BE2C (cell line): ENCODE measurements around the gene KCNA2.

ENCODE experiments used
- DNase-seq: peaks from one replicate; pipeline ENCODE4 v3.0.0-alpha.2; 2020
- H3K27me3 ChIP-seq: fragments of 250-450 bp; sonication (Bioruptor Pico); 2 replicates; pipeline ENCODE4 v1.5.1; 2020; ENCODE audit warnings: mild to moderate bottlenecking
- H3K36me3 ChIP-seq: fragments of 250-450 bp; sonication (Bioruptor Pico); 2 replicates; pipeline ENCODE4 v1.5.1; 2020; ENCODE audit warnings: mild to moderate bottlenecking
- H3K4me1 ChIP-seq: fragments of 250-450 bp; sonication (Bioruptor Pico); 2 replicates; pipeline ENCODE4 v1.5.1; 2020
- H3K4me3 ChIP-seq: 2 replicates; pipeline ENCODE4 v1.5.1; 2011; ENCODE audit warnings: low read depth, low read length
- H3K9me3 ChIP-seq: fragments of 250-450 bp; sonication (Bioruptor Pico); 2 replicates; pipeline ENCODE4 v1.5.1; 2020
- TF ChIP-seq, protein P1 (sequence below): IDR thresholded peaks from 2 replicates; pipeline ENCODE4 v1.5.1; 2012; ENCODE audit warnings: mild to moderate bottlenecking, low read depth, low read length

KCNA2 gene

GRCh38 chr1:110556471-110556807 is 49.7 kb downstream of the KCNA2 start:
- TF ChIP-seq, protein P1, sequence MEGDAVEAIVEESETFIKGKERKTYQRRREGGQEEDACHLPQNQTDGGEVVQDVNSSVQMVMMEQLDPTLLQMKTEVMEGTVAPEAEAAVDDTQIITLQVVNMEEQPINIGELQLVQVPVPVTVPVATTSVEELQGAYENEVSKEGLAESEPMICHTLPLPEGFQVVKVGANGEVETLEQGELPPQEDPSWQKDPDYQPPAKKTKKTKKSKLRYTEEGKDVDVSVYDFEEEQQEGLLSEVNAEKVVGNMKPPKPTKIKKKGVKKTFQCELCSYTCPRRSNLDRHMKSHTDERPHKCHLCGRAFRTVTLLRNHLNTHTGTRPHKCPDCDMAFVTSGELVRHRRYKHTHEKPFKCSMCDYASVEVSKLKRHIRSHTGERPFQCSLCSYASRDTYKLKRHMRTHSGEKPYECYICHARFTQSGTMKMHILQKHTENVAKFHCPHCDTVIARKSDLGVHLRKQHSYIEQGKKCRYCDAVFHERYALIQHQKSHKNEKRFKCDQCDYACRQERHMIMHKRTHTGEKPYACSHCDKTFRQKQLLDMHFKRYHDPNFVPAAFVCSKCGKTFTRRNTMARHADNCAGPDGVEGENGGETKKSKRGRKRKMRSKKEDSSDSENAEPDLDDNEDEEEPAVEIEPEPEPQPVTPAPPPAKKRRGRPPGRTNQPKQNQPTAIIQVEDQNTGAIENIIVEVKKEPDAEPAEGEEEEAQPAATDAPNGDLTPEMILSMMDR, result no peak
- H3K27me3 ChIP-seq, result no peaks in the 10 kb centered on the region; the same call in 1 of the 2 replicates
- DNase-seq, result no peak
- H3K4me1 ChIP-seq, result no peaks in the 10 kb centered on the region
- no peaks in the 10 kb centered on the region for H3K9me3 ChIP-seq
- H3K4me3 ChIP-seq, result no peak overlapping the region
- H3K36me3 ChIP-seq, result no peaks in the 10 kb centered on the region

- peak overlapping the region; percentile 48 for H3K4me3 ChIP-seq
- H3K27me3 ChIP-seq, result no peaks in the 10 kb centered on the region; the same call in 1 of the 2 replicates
- no peaks in the 10 kb centered on the region for H3K9me3 ChIP-seq
- H3K4me1 ChIP-seq, result no peaks in the 10 kb centered on the region
- H3K36me3 ChIP-seq, result no peaks in the 10 kb centered on the region
- TF ChIP-seq, protein P1, result no peak
- peak; percentile 62 for DNase-seq
Measured at GRCh38 chr1:110555807-110556470, 50.2 kb downstream of the KCNA2 start.

GRCh38 chr1:110554871-110555801 is 51.0 kb downstream of the KCNA2 start:
- Histone ChIP-seq H3K4me1 (no peaks in the 10 kb centered on the region), H3K9me3 (no peaks in the 10 kb centered on the region), H3K36me3 (no peaks in the 10 kb centered on the region), H3K4me3 (peak overlapping the region; percentile 48), H3K27me3 (no peaks in the 10 kb centered on the region; the same call in 1 of the 2 replicates)
- DNase-seq, result peak; percentile 79
- TF ChIP-seq, protein P1, result peak; percentile 74

DNA sequence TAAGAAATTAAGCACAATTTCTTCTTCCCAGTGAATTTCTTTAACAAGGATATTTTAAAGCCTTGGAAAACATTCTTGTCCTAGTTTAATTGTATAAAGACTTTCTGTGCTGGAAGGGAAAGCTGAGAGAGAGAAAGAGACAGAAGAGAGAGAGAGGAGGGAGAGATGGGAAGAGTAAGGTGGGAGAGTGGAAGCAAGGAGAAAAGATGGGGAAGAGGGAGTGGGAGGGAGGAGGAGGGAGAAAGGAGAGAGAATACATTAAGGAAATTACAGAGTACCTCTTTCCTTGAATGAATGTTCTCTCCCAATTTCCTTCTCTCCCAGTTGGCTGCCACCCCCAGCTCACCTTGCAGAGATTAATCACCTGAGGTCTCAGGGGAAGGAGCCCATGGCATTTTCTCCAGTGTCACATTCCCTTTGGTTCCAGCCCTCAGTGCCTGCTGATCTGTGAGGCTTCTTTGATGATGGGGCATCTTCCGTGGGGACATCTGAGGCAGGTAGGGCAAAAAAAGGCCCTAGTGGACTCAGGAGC is 54.8 kb downstream of the KCNA2 start:
- Histone ChIP-seq H3K36me3 (no peaks in the 10 kb centered on the region), H3K4me3 (no peak overlapping the region), H3K9me3 (no peaks in the 10 kb centered on the region), H3K4me1 (no peaks in the 10 kb centered on the region), H3K27me3 (no peaks in the 10 kb centered on the region; the same call in 1 of the 2 replicates)
- TF ChIP-seq, protein P1, result no peak
- no peak for DNase-seq

- TF ChIP-seq, protein P1, result no peak
- Histone ChIP-seq H3K4me1 (no peaks in the 10 kb centered on the region), H3K36me3 (no peaks in the 10 kb centered on the region), H3K9me3 (no peaks in the 10 kb centered on the region), H3K27me3 (no peaks in the 10 kb centered on the region; the same call in 1 of the 2 replicates), H3K4me3 (no peak overlapping the region)
- DNase-seq, result no peak
Measured at GRCh38 chr1:110549831-110550230, 56.3 kb downstream of the KCNA2 start.
